Measurements from ENCODE around the gene REEP6.

Gene REEP6

DNA sequence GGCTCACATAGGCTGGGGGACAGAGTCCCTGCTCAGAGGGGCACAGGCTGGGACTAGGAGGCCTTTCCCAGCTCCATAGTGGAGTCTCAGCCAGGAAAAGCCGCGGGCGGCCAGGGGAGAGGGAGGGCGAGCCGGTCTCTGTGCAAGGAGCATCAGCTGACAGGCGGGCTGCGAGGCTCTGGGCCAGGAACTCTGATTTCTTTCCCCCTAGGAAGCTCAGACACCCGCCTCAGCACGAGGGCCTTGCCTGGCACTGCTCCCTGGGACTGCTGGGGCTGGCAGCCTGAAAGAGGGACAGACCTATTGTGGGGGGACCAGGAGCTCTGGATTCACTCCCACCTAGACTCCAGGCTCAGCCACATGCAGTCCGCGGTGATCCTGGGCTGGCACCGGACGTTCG, 30.7 kb downstream of the REEP6 start:
- H3K27ac Mint-ChIP-seq: no peak overlapping the region
- H3K36me3 Mint-ChIP-seq (ENCODE audit: low read depth): no peaks in the 10 kb centered on the region
- no peak for DNase-seq
- peaks cover 8% of the 10 kb centered on the region for H3K4me1 Mint-ChIP-seq
- TF ChIP-seq, protein P1, sequence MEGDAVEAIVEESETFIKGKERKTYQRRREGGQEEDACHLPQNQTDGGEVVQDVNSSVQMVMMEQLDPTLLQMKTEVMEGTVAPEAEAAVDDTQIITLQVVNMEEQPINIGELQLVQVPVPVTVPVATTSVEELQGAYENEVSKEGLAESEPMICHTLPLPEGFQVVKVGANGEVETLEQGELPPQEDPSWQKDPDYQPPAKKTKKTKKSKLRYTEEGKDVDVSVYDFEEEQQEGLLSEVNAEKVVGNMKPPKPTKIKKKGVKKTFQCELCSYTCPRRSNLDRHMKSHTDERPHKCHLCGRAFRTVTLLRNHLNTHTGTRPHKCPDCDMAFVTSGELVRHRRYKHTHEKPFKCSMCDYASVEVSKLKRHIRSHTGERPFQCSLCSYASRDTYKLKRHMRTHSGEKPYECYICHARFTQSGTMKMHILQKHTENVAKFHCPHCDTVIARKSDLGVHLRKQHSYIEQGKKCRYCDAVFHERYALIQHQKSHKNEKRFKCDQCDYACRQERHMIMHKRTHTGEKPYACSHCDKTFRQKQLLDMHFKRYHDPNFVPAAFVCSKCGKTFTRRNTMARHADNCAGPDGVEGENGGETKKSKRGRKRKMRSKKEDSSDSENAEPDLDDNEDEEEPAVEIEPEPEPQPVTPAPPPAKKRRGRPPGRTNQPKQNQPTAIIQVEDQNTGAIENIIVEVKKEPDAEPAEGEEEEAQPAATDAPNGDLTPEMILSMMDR (IDR thresholded peaks at IDR 0.05): no peak
- H3K9me3 Mint-ChIP-seq: peaks cover 5% of the 10 kb centered on the region
- no peak overlapping the region for H3K4me3 Mint-ChIP-seq
- H3K27me3 Mint-ChIP-seq (ENCODE audit: low read depth, poor library complexity): peaks cover 87% of the 10 kb centered on the region

DNA sequence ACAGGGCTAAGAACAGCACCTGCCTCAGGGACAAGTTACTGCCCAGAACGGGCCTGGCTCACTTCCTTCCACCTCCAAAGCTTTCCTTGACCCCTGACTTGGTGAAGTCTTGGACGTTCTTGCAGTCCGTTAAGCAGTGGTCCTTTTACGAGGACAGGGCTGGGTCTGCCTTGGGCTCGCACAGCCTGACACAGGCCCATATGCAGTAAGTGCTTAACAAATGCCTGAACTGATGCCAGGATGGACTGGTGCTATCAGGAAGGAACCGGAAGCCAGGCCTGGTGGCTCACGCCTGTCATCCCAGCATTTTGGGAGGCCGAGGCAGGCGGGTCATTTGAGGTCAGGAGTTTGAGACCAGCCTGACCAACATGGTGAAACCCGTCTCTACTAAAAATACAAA, 31.1 kb downstream of the REEP6 start:
- Mint-ChIP-seq H3K27ac (no peak overlapping the region), H3K9me3 (peaks cover under 1% of the 10 kb centered on the region), H3K4me3 (no peak overlapping the region), H3K27me3 (ENCODE audit: low read depth, poor library complexity) (peaks cover 87% of the 10 kb centered on the region), H3K36me3 (ENCODE audit: low read depth) (no peaks in the 10 kb centered on the region), H3K4me1 (peaks cover 8% of the 10 kb centered on the region)
- DNase-seq: no peak
- TF ChIP-seq, protein P1 (IDR thresholded peaks at IDR 0.05): no peak

DNA sequence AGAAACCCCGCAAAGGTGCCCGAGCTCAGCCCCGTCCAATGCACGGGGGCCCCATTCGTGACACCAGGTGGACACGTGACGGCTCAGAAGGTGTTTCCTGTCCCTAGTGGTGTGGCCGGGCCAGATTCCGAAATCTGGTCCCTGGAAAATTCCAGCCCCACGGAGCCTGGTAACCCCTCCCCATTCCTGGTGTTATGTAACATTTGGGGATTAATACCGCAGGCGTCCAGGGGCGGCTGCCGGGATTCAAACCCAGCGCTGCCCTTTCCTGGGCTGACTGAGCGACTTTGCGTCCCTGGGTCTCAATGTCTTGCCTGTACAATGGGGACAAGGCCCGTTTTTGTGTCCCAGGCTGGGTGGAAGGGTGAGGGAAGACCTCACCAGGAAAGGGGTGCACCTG, 31.9 kb downstream of the REEP6 start:
- peaks cover 87% of the 10 kb centered on the region for H3K27me3 Mint-ChIP-seq (ENCODE audit: low read depth, poor library complexity)
- no peak for DNase-seq
- no peak overlapping the region for H3K27ac Mint-ChIP-seq
- no peaks in the 10 kb centered on the region for H3K36me3 Mint-ChIP-seq (ENCODE audit: low read depth)
- no peak overlapping the region for H3K4me3 Mint-ChIP-seq
- TF ChIP-seq, protein P1 (IDR thresholded peaks at IDR 0.05): no peak
- H3K9me3 Mint-ChIP-seq: no peaks in the 10 kb centered on the region
- H3K4me1 Mint-ChIP-seq: peaks cover 8% of the 10 kb centered on the region

DNA sequence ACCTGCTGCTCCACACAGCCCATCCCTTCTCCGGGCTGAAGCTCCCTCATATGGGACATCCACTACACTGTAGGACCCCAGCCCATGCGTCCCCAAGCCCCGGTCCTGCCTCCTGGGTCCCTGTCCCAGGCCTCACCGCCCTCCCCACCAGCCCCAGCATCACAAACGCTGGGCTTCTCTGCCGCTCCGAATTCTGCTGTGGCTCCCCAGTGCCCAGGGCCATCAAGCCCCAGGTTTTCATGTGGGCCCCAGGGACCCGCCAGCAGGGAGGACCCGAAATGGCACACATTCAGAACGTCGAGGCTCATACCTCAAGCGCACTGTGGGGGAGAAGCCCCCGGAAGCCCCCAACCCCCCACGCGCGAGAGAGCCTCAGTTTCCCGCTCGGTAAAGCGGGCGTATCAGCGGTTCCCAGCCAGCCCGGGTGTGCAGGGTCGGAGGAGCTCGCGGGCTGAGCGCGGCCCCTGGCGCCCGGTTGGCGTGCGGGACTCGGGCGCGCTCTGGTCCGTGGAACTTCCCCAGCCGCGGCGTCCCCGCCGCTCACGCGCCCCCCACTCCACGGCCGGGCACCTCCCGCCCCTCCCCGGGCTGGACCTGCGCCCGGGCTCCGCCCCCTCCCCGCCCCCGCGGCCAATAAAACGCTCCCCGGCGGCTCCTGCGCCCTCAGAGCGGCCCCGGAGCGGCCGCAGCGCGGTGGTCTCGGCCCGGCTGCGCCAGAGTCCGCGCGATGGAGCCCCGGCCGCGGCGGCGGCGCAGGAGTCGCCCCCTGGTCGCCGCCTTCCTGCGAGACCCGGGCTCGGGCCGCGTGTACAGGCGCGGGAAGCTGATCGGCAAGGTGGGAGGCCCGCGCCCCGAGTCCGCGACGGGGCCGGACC, 32.7 kb downstream of the REEP6 start, which contains the start of gene PLK5:
TSS of gene PLK5 (plus strand) at position 666 of the 875 bp plus-strand sequence. CDS start 2,920 bp downstream, outside the sequence.
- Mint-ChIP-seq H3K27ac (no peak within 1 kb of the TSS), H3K27me3 (ENCODE audit: low read depth, poor library complexity) (peaks cover 80% of the 10 kb centered on the region), H3K4me3 (peak within 1 kb of the TSS; percentile 79), H3K4me1 (peaks cover 8% of the 10 kb centered on the region), H3K9me3 (no peaks in the 10 kb centered on the region), H3K36me3 (ENCODE audit: low read depth) (no peaks in the 10 kb centered on the region)
- TF ChIP-seq, protein P1 (IDR thresholded peaks at IDR 0.05): no peak
- peak; percentile 77 for DNase-seq

DNA sequence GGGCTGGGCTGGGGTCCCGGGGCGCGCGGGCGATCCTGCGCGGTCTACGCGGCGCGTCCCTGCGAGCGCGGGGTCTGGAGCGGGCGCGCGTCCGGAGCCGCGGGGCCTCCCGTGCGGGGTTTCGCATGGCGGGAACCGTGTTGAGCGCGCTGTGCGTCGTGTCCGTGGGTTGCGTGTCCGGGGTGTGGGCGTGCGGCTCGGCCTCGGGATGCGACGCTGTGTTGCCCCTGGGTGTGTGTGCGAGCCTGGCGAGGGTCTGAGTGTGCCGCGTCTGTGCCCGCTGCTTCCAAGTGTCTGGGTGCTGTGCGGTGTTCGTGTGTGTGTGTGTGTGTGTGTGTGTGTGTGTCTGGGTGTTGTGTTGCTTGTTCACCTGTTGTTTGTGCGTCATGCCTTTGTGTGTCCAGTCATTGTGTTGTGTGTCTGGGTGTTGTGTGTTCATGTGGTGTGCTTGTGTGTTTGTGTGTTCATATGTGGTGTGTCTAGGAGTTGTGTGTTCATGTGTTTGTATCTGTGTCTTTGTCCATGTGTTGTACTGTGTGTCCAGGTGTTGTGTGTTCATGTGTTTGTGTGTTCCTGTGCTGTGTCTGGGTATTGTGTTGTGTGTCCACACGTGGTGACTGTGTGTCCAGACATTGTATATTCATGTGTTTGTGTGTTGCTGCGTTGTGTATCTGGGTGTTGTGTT, 33.4 kb downstream of the REEP6 start:
- Mint-ChIP-seq H3K27ac (no peak overlapping the region), H3K4me3 (peak overlapping the region; percentile 79), H3K4me1 (peaks cover 8% of the 10 kb centered on the region), H3K36me3 (ENCODE audit: low read depth) (no peaks in the 10 kb centered on the region), H3K27me3 (ENCODE audit: low read depth, poor library complexity) (peaks cover 72% of the 10 kb centered on the region), H3K9me3 (no peaks in the 10 kb centered on the region)
- TF ChIP-seq, protein P1 (IDR thresholded peaks at IDR 0.05): no peak
- DNase-seq: no peak
